Smooth muscle cell (in vitro differentiated cells): Measurements from ENCODE around the gene SMG6. TPM values are rescaled to one million over a fixed set of nuclear protein-coding genes. Genes with fewer than 3 reads are reported as not detected.

Experiments used
- DNase-seq: peaks from one replicate; lab custom pipeline; 2025; ENCODE audit not compliant: unreplicated experiment; lab: John Stamatoyannopoulos, UW
- H2AFZ ChIP-seq: fragments of 200-600 bp; sonication (generic); 2 replicates; pipeline ENCODE4 v1.6.0; 2016; ENCODE audit warnings: antibody characterized with exemption, low read depth, mild to moderate bottlenecking
- H3F3A ChIP-seq: fragments of 200-600 bp; sonication (generic); 2 replicates; pipeline ENCODE4 v1.6.0; 2017; ENCODE audit warnings: antibody characterized with exemption, low read depth
- H3K27ac ChIP-seq: fragments of 200-600 bp; sonication (generic); 2 replicates; pipeline ENCODE4 v1.5.1; 2016; ENCODE audit warnings: low read depth, mild to moderate bottlenecking
- H3K27me3 ChIP-seq: fragments of 200-600 bp; sonication (generic); 2 replicates; pipeline ENCODE4 v1.6.1; 2016; ENCODE audit warnings: low read depth, mild to moderate bottlenecking
- H3K36me3 ChIP-seq: fragments of 200-600 bp; sonication (generic); 2 replicates; pipeline ENCODE4 v1.5.1; 2016; ENCODE audit warnings: low read depth
- H3K4me1 ChIP-seq: fragments of 200-600 bp; sonication (generic); 2 replicates; pipeline ENCODE4 v1.5.1; 2016; ENCODE audit warnings: low read depth
- H3K4me2 ChIP-seq: fragments of 200-600 bp; sonication (generic); 2 replicates; pipeline ENCODE4 v1.6.0; 2016; ENCODE audit warnings: mild to moderate bottlenecking
- H3K4me3 ChIP-seq: fragments of 200-600 bp; sonication (generic); 2 replicates; pipeline ENCODE4 v1.5.1; 2016; ENCODE audit warnings: mild to moderate bottlenecking
- H3K79me2 ChIP-seq: fragments of 200-600 bp; sonication (generic); 2 replicates; pipeline ENCODE4 v1.6.0; 2016; ENCODE audit warnings: low read depth, mild to moderate bottlenecking
- H3K9ac ChIP-seq: fragments of 200-600 bp; sonication (generic); 2 replicates; pipeline ENCODE4 v1.6.0; 2016; ENCODE audit warnings: low read depth
- H3K9me3 ChIP-seq: fragments of 200-600 bp; sonication (generic); replicated peaks from 2 replicates; pipeline ENCODE4 v1.5.1; 2016; ENCODE audit warnings: low read depth
- H4K20me1 ChIP-seq: fragments of 200-600 bp; sonication (generic); 2 replicates; pipeline ENCODE4 v1.6.0; 2016; ENCODE audit warnings: low read depth
- CTCF ChIP-seq: fragments of 200-600 bp; sonication (generic); IDR thresholded peaks from 2 replicates; pipeline ENCODE4 v1.5.1; 2017; ENCODE audit warnings: borderline replicate concordance, mild to moderate bottlenecking, antibody characterized with exemption; ENCODE audit not compliant: insufficient read depth, poor library complexity, severe bottlenecking
- WGBS: methylation state at CpG from one replicate; pipeline ENCODE4 v1.1.7; 2016; ENCODE audit warnings: low lambda C conversion rate; 5-methylcytosine and 5-hydroxymethylcytosine counted together
- polyA plus RNA-seq: library from polyadenylated mRNA; unstranded; fragments of >200 nt; fragmentation: Nextera tagmentation; extraction: Ambion mirVana; gene quantifications from 2 replicates; pipeline ENCODE4 v1.2.1, GENCODE V29; 2016
- total RNA-seq: library from RNA; depleted of rRNA; stranded (reverse); fragments of >200 nt; gene quantifications from 2 replicates; pipeline ENCODE4 v1.2.3, GENCODE V29; 2014

SMG6 gene
- total and polyA plus RNA-seq, 2 experiments from 2014 or later, result 10.6 to 21.4 TPM

- no peaks in the 10 kb centered on the region for H3K27me3 ChIP-seq
- H3K27ac ChIP-seq, result no peak overlapping the region
- peaks cover 84% of the 10 kb centered on the region for H3K79me2 ChIP-seq
- H3K9me3 ChIP-seq, result no peaks in the 10 kb centered on the region
- H3K4me3 ChIP-seq, result no peak overlapping the region
- TF ChIP-seq CTCF, result no peak
- H2AFZ ChIP-seq, result no peak overlapping the region
- peaks cover 59% of the 10 kb centered on the region for H4K20me1 ChIP-seq
- H3K36me3 ChIP-seq, result peaks cover 4% of the 10 kb centered on the region
- no peak overlapping the region for H3K9ac ChIP-seq
- H3K4me2 ChIP-seq, result no peak overlapping the region
- no peaks in the 10 kb centered on the region for H3F3A ChIP-seq
- DNase-seq, result no peak
- peaks cover 6% of the 10 kb centered on the region for H3K4me1 ChIP-seq
- WGBS, result 94% methylated on average over 22 of the region's 22 CpGs
Measured at GRCh38 chr17:2299756-2300155, 3.8 kb downstream of the SMG6 start.

- no peak overlapping the region for H3K27ac ChIP-seq
- no peak overlapping the region for H2AFZ ChIP-seq
- no peak for TF ChIP-seq CTCF
- peaks cover 6% of the 10 kb centered on the region for H3K4me1 ChIP-seq
- H3K27me3 ChIP-seq, result no peaks in the 10 kb centered on the region
- WGBS, result 97% methylated on average over 12 of the region's 12 CpGs
- peaks cover 4% of the 10 kb centered on the region for H3K36me3 ChIP-seq
- H4K20me1 ChIP-seq, result peaks cover 66% of the 10 kb centered on the region
- H3F3A ChIP-seq, result no peaks in the 10 kb centered on the region
- no peak overlapping the region for H3K4me2 ChIP-seq
- no peaks in the 10 kb centered on the region for H3K9me3 ChIP-seq
- peaks cover 81% of the 10 kb centered on the region for H3K79me2 ChIP-seq
- DNase-seq, result no peak
- H3K4me3 ChIP-seq, result no peak overlapping the region
- no peak overlapping the region for H3K9ac ChIP-seq
Measured at GRCh38 chr17:2299136-2299535, 4.4 kb downstream of the SMG6 start.

GRCh38 chr17:2297023-2297422, 6.6 kb downstream of the SMG6 start:
- TF ChIP-seq CTCF, result no peak
- Histone ChIP-seq H3K27me3 (no peaks in the 10 kb centered on the region), H3K79me2 (peaks cover 73% of the 10 kb centered on the region), H3K9me3 (no peaks in the 10 kb centered on the region), H3K9ac (no peak overlapping the region), H3K4me2 (no peak overlapping the region), H3F3A (no peaks in the 10 kb centered on the region), H3K36me3 (peaks cover 4% of the 10 kb centered on the region), H2AFZ (no peak overlapping the region), H4K20me1 (peaks cover 79% of the 10 kb centered on the region), H3K27ac (no peak overlapping the region), H3K4me1 (peaks cover 3% of the 10 kb centered on the region), H3K4me3 (no peak overlapping the region)
- no peak for DNase-seq
- 94% methylated on average over 5 of the region's 5 CpGs for WGBS

- H3K9ac ChIP-seq, result no peak overlapping the region
- H3K27me3 ChIP-seq, result no peaks in the 10 kb centered on the region
- DNase-seq, result no peak
- TF ChIP-seq CTCF, result no peak
- peaks cover 67% of the 10 kb centered on the region for H4K20me1 ChIP-seq
- H2AFZ ChIP-seq, result no peak overlapping the region
- no peaks in the 10 kb centered on the region for H3K4me1 ChIP-seq
- no peaks in the 10 kb centered on the region for H3K9me3 ChIP-seq
- H3K27ac ChIP-seq, result no peak overlapping the region
- 100% methylated on average over 1 of the region's 1 CpG for WGBS
- no peak overlapping the region for H3K4me3 ChIP-seq
- no peak overlapping the region for H3K4me2 ChIP-seq
- peaks cover 58% of the 10 kb centered on the region for H3K79me2 ChIP-seq
- no peaks in the 10 kb centered on the region for H3F3A ChIP-seq
- H3K36me3 ChIP-seq, result peaks cover 4% of the 10 kb centered on the region
Measured at GRCh38 chr17:2295575-2295974, 8.0 kb downstream of the SMG6 start.
